Lower leg skin (tissue), 4 donors: ENCODE data around the gene BTBD16. TPM values are rescaled to one million over a fixed set of nuclear protein-coding genes. Genes with fewer than 3 reads are reported as not detected.

Source experiments
- DNase-seq, 2 donors: peaks; one replicate each; pipeline ENCODE4 v3.0.0-alpha.2; 2019; ENCODE audit warnings: low spot score in 2 of 2
- H3K4me3 ChIP-seq: fragments of 200-600 bp; sonication (generic); 2 replicates; pipeline ENCODE4 v1.5.1; 2017; ENCODE audit warnings: mild to moderate bottlenecking, low read depth; ENCODE audit not compliant: poor library complexity, severe bottlenecking
- CTCF ChIP-seq, 3 donors: fragments of 450-650 bp; IDR thresholded peaks; one replicate each; pipeline ENCODE4 v1.5.1; 2016; ENCODE audit warnings: antibody characterized with exemption in 3 of 3, mild to moderate bottlenecking in 3 of 3, moderate library complexity in 2 of 3
- POLR2A ChIP-seq, 2 donors: fragments of 450-650 bp; IDR thresholded peaks; one replicate each; pipeline ENCODE4 v1.6.1; 2016 to 2017; ENCODE audit warnings: antibody characterized with exemption in 2 of 2, mild to moderate bottlenecking in 1 of 2, moderate library complexity in 1 of 2
- WGBS, 2 donors: methylation state at CpG; one replicate each; pipeline ENCODE4 v1.1.5; 2018; 5-methylcytosine and 5-hydroxymethylcytosine counted together
- intact Hi-C: fragments of 100-400 bp; cut with DNase I; formaldehyde crosslinking; loops from one replicate; pipeline ENCODE4 v1.15.0; 2023; ENCODE audit warnings: low total_unique reads
- total RNA-seq, 4 donors: library from RNA; depleted of rRNA; stranded (reverse); fragments of >200 nt; gene quantifications; one replicate each; pipeline ENCODE4 v1.1.0, GENCODE V29; 2016

BTBD16 gene
- total RNA-seq, 4 donors from 2014 or later = 2.7 to 16.4 (median 9.0) TPM

DNA sequence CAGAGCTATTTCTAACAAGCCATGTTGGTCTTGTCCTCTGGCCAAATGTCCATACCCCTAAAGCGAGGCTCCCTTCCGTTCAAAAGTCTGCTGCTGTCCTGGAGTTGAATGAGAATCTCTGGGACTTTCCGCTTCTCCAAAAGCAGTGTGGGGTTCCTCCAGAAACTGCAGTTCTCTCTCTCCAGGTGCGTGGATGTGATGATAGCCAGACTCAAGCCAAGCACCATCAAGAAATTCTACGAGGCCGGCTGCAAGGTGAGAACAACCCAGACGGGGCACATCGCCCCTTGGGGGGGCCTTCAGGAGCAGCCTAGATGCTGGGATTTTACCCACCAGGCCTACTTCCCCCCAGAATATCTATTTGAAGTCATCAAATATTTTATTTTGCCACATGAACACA is 26.5 kb downstream of the BTBD16 start:
- peak in 1 of 2 donors; percentile 5 for DNase-seq
- intact Hi-C loops = loop anchor here (5.0 kb wide), 1 partner anchor 140 kb away; no protein-coding TSS in a partner anchor
- TF ChIP-seq CTCF (IDR thresholded peaks at IDR 0.05) (no peak), POLR2A (IDR thresholded peaks at IDR 0.05) (no peak)
- 81 to 85% methylated on average over 8 of the region's 8 CpGs for WGBS, 2 donors
- H3K4me3 ChIP-seq = no peak overlapping the region

- WGBS, 2 donors = 72 to 89% methylated on average over 6 of the region's 6 CpGs
- no peak for DNase-seq
- H3K4me3 ChIP-seq = no peak overlapping the region
- intact Hi-C loops = loop anchor here (5.0 kb wide), 1 partner anchor 139 kb away; no protein-coding TSS in a partner anchor
- TF ChIP-seq CTCF (IDR thresholded peaks at IDR 0.05) (no peak), POLR2A (IDR thresholded peaks at IDR 0.05) (no peak)
Observed at GRCh38 chr10:122298206-122298597, 27.1 kb downstream of the BTBD16 start.

DNA sequence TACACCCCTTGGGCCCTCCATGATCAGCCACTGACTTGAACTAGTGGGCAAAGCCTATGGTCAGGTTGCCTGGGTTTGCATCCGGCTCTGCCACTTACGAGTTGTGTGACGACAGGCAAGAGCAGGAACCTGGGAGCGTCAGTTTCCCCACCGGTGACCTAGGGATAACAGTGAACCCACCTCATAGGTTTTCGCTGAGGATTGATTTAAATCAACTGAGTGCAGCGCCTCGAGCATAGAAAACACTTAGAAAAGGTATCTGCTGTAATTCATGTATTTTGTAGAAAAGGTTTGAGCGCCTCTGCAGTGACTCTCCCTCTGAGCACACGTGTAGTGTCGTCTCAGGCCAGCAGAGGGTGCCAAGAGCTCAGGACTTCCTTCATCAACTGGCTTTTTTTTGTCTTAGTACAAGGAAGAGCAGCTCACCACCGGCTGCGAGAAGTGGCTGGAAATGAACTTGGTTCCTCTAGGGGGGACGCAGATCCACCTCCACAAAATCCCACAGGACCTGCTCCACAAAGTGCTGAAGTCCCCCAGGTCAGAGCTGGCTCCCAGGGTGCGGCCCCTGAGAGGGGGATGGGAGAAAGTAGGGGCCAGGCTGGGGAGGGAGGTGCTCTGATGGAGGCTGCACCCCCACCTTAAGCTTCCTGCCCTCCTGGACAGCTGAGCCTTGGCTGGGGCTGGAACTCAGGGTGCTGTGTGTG is 27.7 kb downstream of the BTBD16 start:
- H3K4me3 ChIP-seq = no peak overlapping the region
- DNase-seq = peak; percentile 62 to 93
- intact Hi-C loops = loop anchor here (5.0 kb wide), 1 partner anchor 139 kb away; no protein-coding TSS in a partner anchor
- 24% methylated on average over 15 of the region's 15 CpGs for WGBS, 2 donors
- TF ChIP-seq CTCF (IDR thresholded peaks at IDR 0.05) (peak in 1 of 3 donors; percentile 90), POLR2A (IDR thresholded peaks at IDR 0.05) (no peak)

DNA sequence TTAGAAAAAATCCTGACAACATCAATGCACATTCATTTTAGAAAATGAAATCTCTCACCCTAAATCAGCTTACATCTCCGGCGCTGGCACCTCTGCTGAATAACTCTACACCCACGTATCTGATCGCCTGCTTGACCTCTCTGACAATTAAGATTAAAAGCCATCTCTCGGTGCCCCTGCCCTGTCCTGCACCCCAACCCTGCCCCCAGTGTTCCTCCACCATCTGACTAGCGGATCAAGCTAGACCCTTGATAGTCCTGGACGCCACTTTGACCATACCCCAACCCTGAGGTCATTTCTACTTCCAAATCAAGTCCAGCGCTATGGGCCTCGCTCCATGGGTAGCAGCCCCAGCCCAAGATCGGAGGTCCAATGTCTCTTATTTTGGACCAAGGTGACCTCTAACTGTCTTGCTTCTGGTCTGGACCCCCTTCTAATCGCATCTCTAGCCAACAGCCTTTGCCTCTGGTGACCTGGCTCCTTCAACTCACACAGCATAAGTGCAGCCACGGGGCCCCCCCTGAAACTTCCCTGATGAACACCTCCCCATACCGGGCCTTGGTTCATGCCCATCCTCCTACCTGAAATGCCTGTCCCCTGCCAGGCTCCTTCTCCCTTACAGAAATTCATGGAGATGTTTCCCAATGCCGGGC is 28.5 kb downstream of the BTBD16 start:
- TF ChIP-seq CTCF (IDR thresholded peaks at IDR 0.05) = no peak
- TF ChIP-seq POLR2A (IDR thresholded peaks at IDR 0.05) = no peak
- 86 to 88% methylated on average over 14 of the region's 14 CpGs for WGBS, 2 donors
- H3K4me3 ChIP-seq = no peak overlapping the region
- intact Hi-C loops = loop anchor here (5.0 kb wide), 1 partner anchor 138 kb away; no protein-coding TSS in a partner anchor
- DNase-seq = peak in 1 of 2 donors; percentile 9

DNA sequence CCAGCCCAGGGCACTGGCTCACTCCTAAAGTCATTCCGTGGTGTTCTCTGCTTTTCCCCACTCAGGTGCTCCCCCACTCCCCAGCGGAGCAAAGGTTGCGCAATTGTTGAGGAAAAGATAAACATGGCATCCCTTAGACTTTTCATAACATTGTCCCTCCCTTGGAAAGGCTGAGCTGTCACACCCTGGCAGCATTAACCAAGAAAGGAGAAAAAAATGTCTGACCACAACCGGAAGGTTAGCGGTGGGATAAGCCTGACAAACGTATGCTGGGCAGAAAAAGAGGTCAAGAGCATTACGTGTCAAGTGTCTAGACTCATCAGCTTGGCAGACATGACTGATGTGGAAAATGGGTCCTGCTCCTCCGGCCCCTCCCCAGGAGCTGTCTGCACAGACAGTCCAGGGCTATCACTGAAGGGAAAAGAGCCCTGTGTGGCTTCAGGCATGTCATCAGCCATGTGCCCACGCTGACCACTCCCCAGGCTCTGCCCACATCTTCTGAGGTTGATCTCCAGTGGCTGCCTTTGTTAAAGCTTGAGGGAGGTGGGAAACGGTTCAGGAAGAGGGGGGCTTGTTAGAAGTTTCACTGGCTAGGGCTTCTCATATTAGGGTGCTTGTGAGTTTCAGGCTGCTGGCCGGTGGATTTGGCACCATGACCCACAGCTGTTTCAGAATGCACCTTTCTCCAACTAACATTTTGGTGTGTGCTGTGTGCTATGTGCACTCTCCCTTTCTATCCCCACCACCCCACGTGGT is 30.1 kb downstream of the BTBD16 start:
- DNase-seq = peak; percentile 16 to 43
- TF ChIP-seq POLR2A (IDR thresholded peaks at IDR 0.05) = no peak
- no peak for TF ChIP-seq CTCF (IDR thresholded peaks at IDR 0.05)
- WGBS, 2 donors = 61 to 66% methylated on average over 12 of the region's 12 CpGs
- intact Hi-C loops = no loop called here
- no peak overlapping the region for H3K4me3 ChIP-seq
